DMS153 treated with DMSO at 0.1 percent for 48 hours (cell line): Measurements from ENCODE around the gene OR2W1.

ENCODE experiments used
- DNase-seq: peaks from one replicate; lab custom pipeline; 2025; ENCODE audit not compliant: unreplicated experiment; lab: John Stamatoyannopoulos, UW

OR2W1 gene

GRCh38 chr6:29045075-29045474 lies at the start of gene OR2W1:
TSS of gene OR2W1 (minus strand) at chr6:29045175. CDS start at chr6:29045175, 0 bp downstream.
- no peak for DNase-seq

GRCh38 chr6:29092957-29093356 lies 48.0 kb upstream of the OR2W1 start:
- DNase-seq: no peak

GRCh38 chr6:29087213-29087612 lies 42.2 kb upstream of the OR2W1 start, which contains the start of gene OR2B3:
TSS of gene OR2B3 (minus strand) at chr6:29087313. CDS start at chr6:29087248, 65 bp downstream.
- no peak for DNase-seq

- DNase-seq: no peak
Observed at GRCh38 chr6:29082457-29082856, 37.5 kb upstream of the OR2W1 start.

GRCh38 chr6:29081312-29081711 lies 36.3 kb upstream of the OR2W1 start:
- DNase-seq: no peak

- DNase-seq: no peak
Observed at GRCh38 chr6:29079203-29079602, 34.2 kb upstream of the OR2W1 start.

GRCh38 chr6:29071831-29072723 lies 27.1 kb upstream of the OR2W1 start:
- peak; percentile 5 for DNase-seq

GRCh38 chr6:29051680-29052079 lies 6.7 kb upstream of the OR2W1 start:
- DNase-seq: no peak

GRCh38 chr6:29035951-29036350 lies 9.0 kb downstream of the OR2W1 start:
- DNase-seq: no peak

- no peak for DNase-seq
Observed at GRCh38 chr6:29028821-29029220, 16.2 kb downstream of the OR2W1 start.

GRCh38 chr6:29025927-29026585 lies 18.9 kb downstream of the OR2W1 start:
- DNase-seq: no peak

GRCh38 chr6:29021434-29021833 lies 23.5 kb downstream of the OR2W1 start:
- DNase-seq: no peak

- DNase-seq: no peak
Observed at GRCh38 chr6:29019629-29020028, 25.3 kb downstream of the OR2W1 start.

- no peak for DNase-seq
Observed at GRCh38 chr6:29017428-29017802, 27.6 kb downstream of the OR2W1 start.

GRCh38 chr6:29016559-29017427 lies 28.2 kb downstream of the OR2W1 start:
- DNase-seq: peak; percentile 40

GRCh38 chr6:29014729-29015608 lies 30.0 kb downstream of the OR2W1 start:
- DNase-seq: no peak

- no peak for DNase-seq
Observed at GRCh38 chr6:29011276-29011734, 33.7 kb downstream of the OR2W1 start.

GRCh38 chr6:29009358-29009757 lies 35.6 kb downstream of the OR2W1 start:
- DNase-seq: no peak

- no peak for DNase-seq
Observed at GRCh38 chr6:29008089-29008488, 36.9 kb downstream of the OR2W1 start.

GRCh38 chr6:29005183-29005885 lies 39.6 kb downstream of the OR2W1 start, which contains the start of gene ZNF311:
TSS of gene ZNF311 (minus strand) at chr6:29005315. CDS start at chr6:29003954, 1,361 bp downstream.
- DNase-seq: no peak
